SHP77 treated with DMSO at 0.1 percent for 48 hours (cell line): ENCODE measurements around the gene ASCC1.

Experiments
- DNase-seq: peaks from one replicate; lab custom pipeline; 2025; lab: John Stamatoyannopoulos, UW

Gene ASCC1

GRCh38 chr10:72081772-72082590, 134.1 kb downstream of the ASCC1 start:
- no peak for DNase-seq

GRCh38 chr10:72081210-72081609, 134.9 kb downstream of the ASCC1 start:
- no peak for DNase-seq

- DNase-seq, result no peak
Observed at GRCh38 chr10:72080042-72080975, 135.8 kb downstream of the ASCC1 start.

- DNase-seq, result no peak
Observed at GRCh38 chr10:72079356-72079755, 136.7 kb downstream of the ASCC1 start.

- no peak for DNase-seq
Observed at GRCh38 chr10:72077275-72077990, 138.6 kb downstream of the ASCC1 start.

- DNase-seq, result no peak
Observed at GRCh38 chr10:72076756-72077155, 139.3 kb downstream of the ASCC1 start.

- DNase-seq, result no peak
Observed at GRCh38 chr10:72075376-72076115, 140.5 kb downstream of the ASCC1 start.

- DNase-seq, result no peak
Observed at GRCh38 chr10:72074574-72075375, 141.3 kb downstream of the ASCC1 start.

- no peak for DNase-seq
Observed at GRCh38 chr10:72073708-72074573, 142.1 kb downstream of the ASCC1 start.

- no peak for DNase-seq
Observed at GRCh38 chr10:72072639-72073038, 143.4 kb downstream of the ASCC1 start.

GRCh38 chr10:72072046-72072445, 144.0 kb downstream of the ASCC1 start:
- no peak for DNase-seq

GRCh38 chr10:72069751-72070526, 146.1 kb downstream of the ASCC1 start:
- no peak for DNase-seq

GRCh38 chr10:72068901-72069446, 147.1 kb downstream of the ASCC1 start:
- DNase-seq, result no peak

- DNase-seq, result no peak
Observed at GRCh38 chr10:72068126-72068765, 147.8 kb downstream of the ASCC1 start.

GRCh38 chr10:72067463-72068125, 148.5 kb downstream of the ASCC1 start:
- DNase-seq, result no peak

- DNase-seq, result no peak
Observed at GRCh38 chr10:72066318-72067284, 149.5 kb downstream of the ASCC1 start.
